OCI-LY7 (cell line): ENCODE measurements around the gene INPP5A.

Experiments used
- CTCF ChIP-seq: fragments of 200-600 bp; sonication (generic); conservative IDR thresholded peaks from 2 replicates; pipeline ENCODE4 v1.5.1; 2014; ENCODE audit warnings: mild to moderate bottlenecking, antibody characterized with exemption, low read length, moderate library complexity, mixed read lengths
- EZH2phosphoT487 ChIP-seq: fragments of 200-600 bp; sonication (generic); IDR thresholded peaks from 2 replicates; pipeline ENCODE4 v1.6.1; 2018; ENCODE audit warnings: low read depth, borderline replicate concordance, mild to moderate bottlenecking, mixed run types, antibody characterized with exemption, low read length, moderate library complexity, mixed read lengths

- TF ChIP-seq CTCF: no peak
- no peak for TF ChIP-seq EZH2phosphoT487
Observed at GRCh38 chr10:132756591-132756990, 219.0 kb downstream of the INPP5A start.
